ENCODE results near the gene TUBB1. TPM values are rescaled to one million over a fixed set of nuclear protein-coding genes. Genes with fewer than 3 reads are reported as not detected.

The TUBB1 gene
- total RNA-seq, 2 experiments from 2014 or later = not detected

- intact Hi-C loops (cut with micrococcal nuclease) = no loop called here
- ATAC-seq (no peak), DNase-seq (no peak)
- H3K36me3 Mint-ChIP-seq (ENCODE audit: low read depth) = peaks cover 24% of the 10 kb centered on the region
- H3K4me3 Mint-ChIP-seq = no peak overlapping the region
- POLR2A ChIA-PET = interaction anchor here (6.4 kb wide), 1 partner anchor 12 kb away, joined by 40 read pairs; the partner anchor contains the start of gene ATP5F1E
- CTCF ChIA-PET = no interaction called here
- H3K27ac Mint-ChIP-seq = no peak overlapping the region
- TF ChIP-seq CTCF (IDR thresholded peaks at IDR 0.05) = no peak
- peaks cover 2% of the 10 kb centered on the region for H3K27me3 Mint-ChIP-seq
- no peaks in the 10 kb centered on the region for H3K9me3 Mint-ChIP-seq
- peaks cover 44% of the 10 kb centered on the region for H3K4me1 Mint-ChIP-seq (ENCODE audit: low read depth)
Measured at GRCh38 chr20:59044796-59045195, 25.6 kb downstream of the TUBB1 start.

- ATAC-seq = no peak
- CTCF ChIA-PET = interaction anchor here (1.0 to 1.5 kb wide), 2 partner anchors 34 to 161 kb away, joined by 3 read pairs; no protein-coding TSS in a partner anchor
- Mint-ChIP-seq H3K27me3 (peaks cover 11% of the 10 kb centered on the region), H3K4me1 (ENCODE audit: low read depth) (peaks cover 28% of the 10 kb centered on the region), H3K9me3 (no peaks in the 10 kb centered on the region), H3K4me3 (no peak overlapping the region), H3K27ac (no peak overlapping the region), H3K36me3 (ENCODE audit: low read depth) (peaks cover 3% of the 10 kb centered on the region)
- no peak for TF ChIP-seq CTCF (IDR thresholded peaks at IDR 0.05)
- POLR2A ChIA-PET = no interaction called here
- intact Hi-C loops (cut with micrococcal nuclease) = no loop called here
- no peak for DNase-seq
Measured at GRCh38 chr20:59046862-59047261, 27.6 kb downstream of the TUBB1 start.

GRCh38 chr20:59047938-59048680 lies 28.9 kb downstream of the TUBB1 start:
- TF ChIP-seq CTCF (IDR thresholded peaks at IDR 0.05) = no peak
- DNase-seq = peak; percentile 17
- POLR2A ChIA-PET = interaction anchor here (1.0 kb wide), 1 partner anchor 22 kb away, joined by 3 read pairs; no protein-coding TSS in a partner anchor
- Mint-ChIP-seq H3K27me3 (peaks cover 14% of the 10 kb centered on the region), H3K27ac (no peak overlapping the region), H3K9me3 (no peaks in the 10 kb centered on the region), H3K4me1 (ENCODE audit: low read depth) (peaks cover 25% of the 10 kb centered on the region), H3K36me3 (ENCODE audit: low read depth) (no peaks in the 10 kb centered on the region), H3K4me3 (no peak overlapping the region)
- ATAC-seq = peak; percentile 65
- CTCF ChIA-PET = interaction anchor here (1.5 kb wide), 1 partner anchor 159 kb away, joined by 3 read pairs; no protein-coding TSS in a partner anchor
- intact Hi-C loops (cut with micrococcal nuclease) = no loop called here

GRCh38 chr20:59048681-59049030 lies 29.4 kb downstream of the TUBB1 start:
- POLR2A ChIA-PET = no interaction called here
- intact Hi-C loops (cut with micrococcal nuclease) = no loop called here
- CTCF ChIA-PET = interaction anchor here (2.5 kb wide), 1 partner anchor 159 kb away, joined by 8 read pairs; no protein-coding TSS in a partner anchor

More at GRCh38 chr20:59048681-59049030, 29.4 kb downstream of the TUBB1 start:
- H3K36me3 Mint-ChIP-seq (ENCODE audit: low read depth) = no peaks in the 10 kb centered on the region
- DNase-seq (no peak), ATAC-seq (no peak)
- H3K9me3 Mint-ChIP-seq = no peaks in the 10 kb centered on the region
- H3K4me3 Mint-ChIP-seq = no peak overlapping the region
- no peak overlapping the region for H3K27ac Mint-ChIP-seq
- peaks cover 20% of the 10 kb centered on the region for H3K4me1 Mint-ChIP-seq (ENCODE audit: low read depth)
- TF ChIP-seq CTCF (IDR thresholded peaks at IDR 0.05) = no peak
- peaks cover 17% of the 10 kb centered on the region for H3K27me3 Mint-ChIP-seq
